Stimulated activated CD8-positive, alpha-beta memory T cell treated with anti-CD3 and anti-CD28 coated beads, Interleukin-7, amount 100 ng/mL, for 1 hour (primary cell): ENCODE data around the gene NLGN4Y.
"Not testable (repeated sequence)": the region's sequence is repeated elsewhere in the genome, so short reads cannot be mapped to it uniquely, and the experiment has no call there.

Source experiments
- DNase-seq, 2 donors: peaks; one replicate each; pipeline ENCODE4 v3.0.0-alpha.2; 2020; ENCODE audit warnings: low read depth in 2 of 2

Gene NLGN4Y

DNA sequence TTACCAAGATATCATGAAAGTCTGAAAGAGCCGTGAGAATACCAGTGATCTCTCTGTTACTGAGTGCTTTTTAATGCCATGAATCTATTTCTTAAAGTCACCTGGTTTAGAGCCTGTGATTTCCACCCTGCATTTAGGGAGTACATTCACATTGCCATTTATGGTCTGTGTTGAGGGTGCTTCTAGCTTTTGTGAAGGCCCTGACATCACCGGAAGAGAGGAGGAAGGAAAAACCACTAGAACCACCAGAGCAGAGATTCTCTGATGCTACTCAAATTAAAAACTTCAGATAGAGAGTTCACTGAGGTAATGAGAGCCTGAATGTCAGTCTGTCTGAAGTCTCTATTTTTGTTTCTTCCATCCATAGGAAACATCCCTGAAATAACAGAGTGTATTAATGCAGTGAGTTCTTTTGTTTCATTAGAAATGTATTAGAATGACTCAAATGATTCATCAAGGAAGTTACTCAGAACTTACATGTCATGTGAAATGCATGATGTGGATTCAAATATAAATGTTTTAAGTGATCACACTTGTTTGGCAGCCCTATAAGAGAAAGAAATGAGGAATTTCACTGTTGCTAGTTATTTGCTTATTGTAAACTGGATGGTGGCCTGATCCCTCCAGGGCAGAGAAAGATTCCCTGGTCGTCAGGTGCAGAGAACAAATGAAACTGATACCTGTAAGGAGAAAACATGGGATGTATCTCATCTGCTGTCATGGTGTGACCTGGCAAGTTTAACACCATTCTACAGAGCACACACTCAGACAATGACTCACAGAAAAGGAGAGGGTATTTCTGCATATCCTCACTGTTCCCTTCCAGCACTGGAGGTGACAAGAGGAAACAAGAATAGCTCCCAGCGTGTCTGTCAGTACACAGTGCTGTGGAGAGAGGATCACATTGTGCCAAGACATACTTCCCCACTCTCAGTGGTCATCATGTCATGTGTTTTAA, 310.1 kb downstream of the NLGN4Y start:
- no peak for DNase-seq

GRCh38 chrY:14837466-14837865, 313.1 kb downstream of the NLGN4Y start:
- DNase-seq, result no peak

DNA sequence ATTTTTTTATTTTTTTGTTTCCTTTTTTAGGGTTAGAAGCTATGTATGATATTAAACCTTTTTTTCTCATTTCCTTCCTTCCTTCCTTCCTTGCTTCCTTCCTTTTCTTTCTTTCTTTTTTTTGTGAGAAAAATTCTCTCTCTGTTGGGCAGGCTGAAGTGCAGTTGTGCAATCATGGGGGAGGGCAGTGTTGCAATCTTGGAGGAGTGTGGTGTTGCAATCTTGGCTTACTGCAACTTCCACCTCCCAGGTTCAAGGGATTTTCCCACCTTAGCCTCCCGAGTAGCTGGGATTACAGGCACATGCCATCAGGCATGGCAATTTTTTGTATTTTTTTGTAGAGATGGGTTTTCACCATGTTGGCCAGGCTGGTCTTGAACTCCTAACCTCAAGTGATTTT, 326.4 kb downstream of the NLGN4Y start:
- DNase-seq, result no peak

DNA sequence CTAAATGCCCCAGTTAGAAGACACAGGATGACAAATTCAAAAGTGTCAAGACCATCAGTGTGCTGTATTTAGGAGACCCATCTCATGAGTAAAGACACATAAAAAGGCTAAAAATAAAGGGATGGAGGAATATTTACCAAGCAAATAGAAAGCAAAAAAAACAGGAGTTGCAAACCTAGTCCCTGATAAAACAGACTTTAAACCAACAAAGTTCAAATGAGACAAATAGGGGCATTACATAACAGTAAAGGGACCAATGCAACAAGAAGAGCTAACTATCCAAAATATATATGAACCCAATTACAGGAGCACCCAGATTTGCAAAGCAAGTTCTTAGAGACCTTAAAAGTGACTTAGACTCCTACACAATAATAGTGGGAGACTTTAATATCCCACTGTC, 336.1 kb downstream of the NLGN4Y start:
- DNase-seq, result no peak

- not testable (repeated sequence) for DNase-seq
Observed at GRCh38 chrY:14861033-14861432, 336.7 kb downstream of the NLGN4Y start.

DNA sequence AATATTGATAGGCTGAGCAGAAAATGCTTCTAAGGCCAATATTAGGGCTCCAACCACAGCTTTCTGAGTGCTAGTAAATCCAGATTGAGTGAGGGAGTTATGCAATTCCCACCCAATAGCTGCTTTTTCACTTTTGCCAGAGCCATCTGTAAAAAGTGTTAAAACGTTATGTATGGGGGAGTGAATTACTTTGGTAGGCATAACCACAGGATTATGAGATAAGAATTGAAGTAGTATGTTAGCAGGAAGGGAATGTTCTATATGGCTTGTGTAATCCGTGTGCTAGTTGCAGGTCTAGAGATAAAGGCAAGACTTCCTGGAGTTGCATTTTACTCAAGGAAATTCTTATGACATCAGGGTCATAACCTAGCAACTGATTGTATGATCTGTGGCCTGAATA, 347.6 kb downstream of the NLGN4Y start:
- DNase-seq, result no peak
